ENCODE results near the gene ABCC1. TPM values are rescaled to one million over a fixed set of nuclear protein-coding genes. Genes with fewer than 3 reads are reported as not detected.

The ABCC1 gene
- polyA plus RNA-seq, 1 donor (not counting 4 experiments of a cell fraction or from before 2014, with no cell fraction given): 19.4 TPM

- TF ChIP-seq EZH2 (IDR thresholded peaks at IDR 0.05; ENCODE audit: low read length): no peak
- TF ChIP-seq, protein P1, sequence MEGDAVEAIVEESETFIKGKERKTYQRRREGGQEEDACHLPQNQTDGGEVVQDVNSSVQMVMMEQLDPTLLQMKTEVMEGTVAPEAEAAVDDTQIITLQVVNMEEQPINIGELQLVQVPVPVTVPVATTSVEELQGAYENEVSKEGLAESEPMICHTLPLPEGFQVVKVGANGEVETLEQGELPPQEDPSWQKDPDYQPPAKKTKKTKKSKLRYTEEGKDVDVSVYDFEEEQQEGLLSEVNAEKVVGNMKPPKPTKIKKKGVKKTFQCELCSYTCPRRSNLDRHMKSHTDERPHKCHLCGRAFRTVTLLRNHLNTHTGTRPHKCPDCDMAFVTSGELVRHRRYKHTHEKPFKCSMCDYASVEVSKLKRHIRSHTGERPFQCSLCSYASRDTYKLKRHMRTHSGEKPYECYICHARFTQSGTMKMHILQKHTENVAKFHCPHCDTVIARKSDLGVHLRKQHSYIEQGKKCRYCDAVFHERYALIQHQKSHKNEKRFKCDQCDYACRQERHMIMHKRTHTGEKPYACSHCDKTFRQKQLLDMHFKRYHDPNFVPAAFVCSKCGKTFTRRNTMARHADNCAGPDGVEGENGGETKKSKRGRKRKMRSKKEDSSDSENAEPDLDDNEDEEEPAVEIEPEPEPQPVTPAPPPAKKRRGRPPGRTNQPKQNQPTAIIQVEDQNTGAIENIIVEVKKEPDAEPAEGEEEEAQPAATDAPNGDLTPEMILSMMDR (optimal IDR thresholded peaks at IDR 0.05 in 1 of 3, IDR thresholded peaks at IDR 0.05 in 1 of 3, conservative IDR thresholded peaks at IDR 0.05 in 1 of 3; ENCODE audit: extremely low read depth in 1 of 3, insufficient read depth in 2 of 3, low read length in 3 of 3): no peak
- FAIRE-seq: no peak
- H3K4me1 ChIP-seq (ENCODE audit: control insufficient read depth, extremely low read depth, insufficient read depth, low read length): peaks cover 3% of the 10 kb centered on the region
- H4K20me1 ChIP-seq (ENCODE audit: control insufficient read depth, extremely low read depth, insufficient read depth, low read length): peaks cover 5% of the 10 kb centered on the region
- DNase-seq (ENCODE audit: low read depth, low spot score): no peak
- no peak overlapping the region for H3K9ac ChIP-seq (ENCODE audit: control insufficient read depth, extremely low read depth, insufficient read depth, low read length)
- no peak overlapping the region for H3K4me3 ChIP-seq (ENCODE audit: control insufficient read depth in 2 of 3, extremely low read depth in 1 of 3, insufficient read depth in 2 of 3, low read depth in 1 of 3, low read length in 3 of 3)
- no peak overlapping the region for H3K4me2 ChIP-seq (ENCODE audit: control insufficient read depth, extremely low read depth, insufficient read depth, low read depth, low read length)
- H3K9me3 ChIP-seq (ENCODE audit: control insufficient read depth, low read depth, low read length): no peaks in the 10 kb centered on the region
- H3K79me2 ChIP-seq (ENCODE audit: control insufficient read depth, insufficient read depth, low read length): no peaks in the 10 kb centered on the region
- no peak overlapping the region for H2AFZ ChIP-seq (ENCODE audit: control insufficient read depth, low read length)
- H3K27ac ChIP-seq (ENCODE audit: control insufficient read depth, insufficient read depth, low read length): no peak overlapping the region
- peaks cover 14 to 20% of the 10 kb centered on the region in 2 experiments for H3K36me3 ChIP-seq (ENCODE audit: control insufficient read depth in 2 of 2, extremely low read depth in 1 of 2, insufficient read depth in 2 of 2, low read length in 2 of 2)
- H3K27me3 ChIP-seq (ENCODE audit: control insufficient read depth, extremely low read depth, insufficient read depth, low read length): no peaks in the 10 kb centered on the region
- dilution Hi-C loops (cut with MboI; ENCODE audit: extremely low pct_ligation_motif_present, low sequenced_read_pairs): no loop called here
- no peaks in the 10 kb centered on the region for H3K9me1 ChIP-seq (ENCODE audit: control insufficient read depth, extremely low read depth, insufficient read depth, low read length)
Observed at GRCh38 chr16:16064874-16065384, 115.5 kb downstream of the ABCC1 start.

- Histone ChIP-seq H2AFZ (ENCODE audit: control insufficient read depth, low read length) (no peak overlapping the region), H3K4me1 (ENCODE audit: control insufficient read depth, extremely low read depth, insufficient read depth, low read length) (peaks cover 3% of the 10 kb centered on the region), H3K9me1 (ENCODE audit: control insufficient read depth, extremely low read depth, insufficient read depth, low read length) (no peaks in the 10 kb centered on the region), H3K4me2 (ENCODE audit: control insufficient read depth, extremely low read depth, insufficient read depth, low read depth, low read length) (no peak overlapping the region), H3K36me3 (ENCODE audit: control insufficient read depth in 2 of 2, extremely low read depth in 1 of 2, insufficient read depth in 2 of 2, low read length in 2 of 2) (peaks cover 14 to 25% of the 10 kb centered on the region in 2 experiments), H3K27me3 (ENCODE audit: control insufficient read depth, extremely low read depth, insufficient read depth, low read length) (no peaks in the 10 kb centered on the region), H3K4me3 (ENCODE audit: control insufficient read depth in 2 of 3, extremely low read depth in 1 of 3, insufficient read depth in 2 of 3, low read depth in 1 of 3, low read length in 3 of 3) (no peak overlapping the region), H3K9me3 (ENCODE audit: control insufficient read depth, low read depth, low read length) (no peaks in the 10 kb centered on the region), H3K9ac (ENCODE audit: control insufficient read depth, extremely low read depth, insufficient read depth, low read length) (no peak overlapping the region), H4K20me1 (ENCODE audit: control insufficient read depth, extremely low read depth, insufficient read depth, low read length) (peaks cover 5% of the 10 kb centered on the region), H3K27ac (ENCODE audit: control insufficient read depth, insufficient read depth, low read length) (no peak overlapping the region), H3K79me2 (ENCODE audit: control insufficient read depth, insufficient read depth, low read length) (no peaks in the 10 kb centered on the region)
- TF ChIP-seq EZH2 (IDR thresholded peaks at IDR 0.05; ENCODE audit: low read length): no peak
- TF ChIP-seq, protein P1 (optimal IDR thresholded peaks at IDR 0.05 in 1 of 3, IDR thresholded peaks at IDR 0.05 in 1 of 3, conservative IDR thresholded peaks at IDR 0.05 in 1 of 3; ENCODE audit: extremely low read depth in 1 of 3, insufficient read depth in 2 of 3, low read length in 3 of 3): no peak
- no peak for DNase-seq (ENCODE audit: low read depth, low spot score)
- no peak for FAIRE-seq
- dilution Hi-C loops (cut with MboI; ENCODE audit: extremely low pct_ligation_motif_present, low sequenced_read_pairs): no loop called here
Observed at GRCh38 chr16:16067127-16067526, 117.7 kb downstream of the ABCC1 start.
